GM12801 (cell line): ENCODE data around the gene C20orf202.

Experiments used
- CTCF ChIP-seq: IDR thresholded peaks from one replicate; pipeline ENCODE4 v1.5.1; 2011; ENCODE audit warnings: control low read depth; ENCODE audit not compliant: insufficient read length; ENCODE audit errors: extremely low read depth

C20orf202 gene

GRCh38 chr20:1242530-1242929, 39.3 kb downstream of the C20orf202 start:
- no peak for TF ChIP-seq CTCF

GRCh38 chr20:1245578-1245977, 42.3 kb downstream of the C20orf202 start:
- no peak for TF ChIP-seq CTCF

- no peak for TF ChIP-seq CTCF
Observed at GRCh38 chr20:1247689-1248088, 44.4 kb downstream of the C20orf202 start.

- TF ChIP-seq CTCF, result no peak
Observed at GRCh38 chr20:1252416-1252815, 49.2 kb downstream of the C20orf202 start.

GRCh38 chr20:1254254-1254653, 51.0 kb downstream of the C20orf202 start:
- TF ChIP-seq CTCF, result no peak

GRCh38 chr20:1255675-1256074, 52.4 kb downstream of the C20orf202 start:
- TF ChIP-seq CTCF, result no peak
